Right atrium auricular region (tissue), 2 donors: ENCODE results near the gene CEBPA. TPM values are rescaled to one million over a fixed set of nuclear protein-coding genes. Genes with fewer than 3 reads are reported as not detected.

Experiments
- DNase-seq: peaks from one replicate; pipeline ENCODE4 v3.0.0-alpha.2; 2019; ENCODE audit warnings: low spot score
- H3K27ac ChIP-seq, 2 donors: fragments of 200-600 bp; sonication (generic); 1 replicate in 1 of 2; 2 replicates in 1 of 2; pipeline ENCODE4 v1.5.1; 2016 to 2019
- H3K27me3 ChIP-seq, 2 donors: fragments of 200-600 bp; sonication (generic); one replicate each; pipeline versions ENCODE4 v1.5.1 to v1.6.0; 2017 to 2019
- H3K36me3 ChIP-seq: fragments of 200-600 bp; sonication (generic); one replicate; pipeline ENCODE4 v1.5.1; 2016
- H3K4me1 ChIP-seq, 2 donors: fragments of 200-600 bp; sonication (generic); one replicate each; pipeline versions ENCODE4 v1.5.1 to v1.6.0; 2017 to 2019
- H3K4me3 ChIP-seq, 2 donors: fragments of 200-600 bp; sonication (generic); 1 replicate in 1 of 2; 2 replicates in 1 of 2; pipeline ENCODE4 v1.5.1; 2017 to 2019; ENCODE audit warnings: mild to moderate bottlenecking in 1 of 2, moderate library complexity in 1 of 2
- H3K9me3 ChIP-seq, 2 donors: fragments of 200-600 bp; sonication (generic); one replicate each; pipeline ENCODE4 v1.5.1; 2019
- CTCF ChIP-seq, 2 donors: fragments of 200-600 bp; sonication (generic); IDR thresholded peaks; one replicate each; pipeline ENCODE4 v1.5.1; 2019; ENCODE audit warnings: antibody characterized with exemption in 2 of 2
- total RNA-seq, 2 donors: library from RNA; depleted of rRNA; stranded (reverse); fragments of >200 nt; gene quantifications; one replicate each; pipeline ENCODE4 v1.1.0, GENCODE V29; 2016

CEBPA gene
- total RNA-seq, result 10 to 100 TPM in 1 of 2 donors, 1 to 10 TPM in 1; 1.3 to 11.0 TPM

GRCh38 chr19:33302175-33302973 is at the start of gene CEBPA:
Gene CEBPA, minus strand, starts transcription at chr19:33302534. Its CDS starts 120 bp downstream, at chr19:33302414.
- Histone ChIP-seq H3K9me3 (no peaks in the 10 kb centered on the region), H3K27ac (peak within 1 kb of the TSS; percentile 48), H3K4me1 (peaks cover 0 to 33% of the 10 kb centered on the region in 2 donors), H3K36me3 (no peaks in the 10 kb centered on the region), H3K4me3 (peak within 1 kb of the TSS; percentile 61 to 75), H3K27me3 (no peaks in the 10 kb centered on the region)
- peak; percentile 30 to 54 for TF ChIP-seq CTCF (IDR thresholded peaks at IDR 0.05)
- no peak for DNase-seq

- Histone ChIP-seq H3K4me3 (no peak overlapping the region), H3K36me3 (no peaks in the 10 kb centered on the region), H3K27me3 (no peaks in the 10 kb centered on the region), H3K4me1 (no peaks in the 10 kb centered on the region), H3K27ac (no peak overlapping the region), H3K9me3 (peaks cover 0 to 4% of the 10 kb centered on the region in 2 donors)
- DNase-seq, result peak; percentile 79
- TF ChIP-seq CTCF (IDR thresholded peaks at IDR 0.05), result no peak
Observed at GRCh38 chr19:33350538-33351309, 48.4 kb upstream of the CEBPA start.

DNA sequence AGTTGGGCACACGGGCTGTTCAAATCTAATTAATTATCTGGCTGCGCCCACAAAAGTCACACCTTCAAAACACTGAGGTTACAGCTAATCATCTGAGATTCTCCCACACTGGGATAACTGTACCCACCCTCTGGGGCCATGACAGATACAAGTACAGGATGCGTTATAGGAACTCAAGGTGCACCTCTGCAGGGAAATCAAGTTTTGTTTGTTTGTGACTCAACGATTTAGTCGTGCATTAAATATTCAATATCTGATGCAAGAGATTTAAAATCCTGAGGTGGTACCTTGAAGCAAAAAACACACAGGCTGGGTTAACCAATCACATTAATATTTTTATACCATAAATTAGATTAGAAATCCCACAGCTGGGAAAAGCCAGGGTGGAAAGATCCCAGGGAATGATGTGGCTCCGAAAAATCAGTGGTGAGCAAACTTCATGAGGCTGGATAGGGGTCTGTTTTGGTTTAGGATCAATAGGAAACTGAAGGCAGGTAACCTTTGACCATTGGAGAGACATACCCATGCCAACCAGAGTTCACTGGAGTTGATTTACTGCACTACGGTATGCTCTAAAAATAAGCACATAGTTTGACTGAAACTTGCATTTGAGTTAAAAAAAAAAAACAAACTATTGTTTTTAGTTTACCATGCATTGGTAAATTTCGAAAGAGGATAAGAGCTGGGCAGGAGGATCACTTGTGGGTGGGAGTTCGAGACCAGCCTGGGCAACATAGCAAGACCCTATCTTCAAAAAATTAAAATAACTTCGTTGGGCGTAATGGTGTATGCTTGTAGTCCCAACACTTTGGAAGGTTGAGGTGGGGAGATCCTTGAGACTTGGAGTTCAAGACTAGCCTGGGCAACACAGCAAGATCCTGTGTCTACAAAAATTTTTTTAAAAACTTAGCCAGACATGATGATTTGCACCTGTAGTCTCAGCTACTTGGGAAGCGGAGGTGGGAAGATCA is 47.3 kb upstream of the CEBPA start:
- Histone ChIP-seq H3K36me3 (no peaks in the 10 kb centered on the region), H3K4me1 (no peaks in the 10 kb centered on the region), H3K27me3 (no peaks in the 10 kb centered on the region), H3K27ac (no peak overlapping the region), H3K4me3 (no peak overlapping the region), H3K9me3 (no peaks in the 10 kb centered on the region)
- DNase-seq, result no peak
- TF ChIP-seq CTCF (IDR thresholded peaks at IDR 0.05), result no peak

- H3K9me3 ChIP-seq, result no peaks in the 10 kb centered on the region
- H3K27me3 ChIP-seq, result no peaks in the 10 kb centered on the region
- no peak for DNase-seq
- no peak overlapping the region for H3K27ac ChIP-seq
- no peak overlapping the region for H3K4me3 ChIP-seq
- TF ChIP-seq CTCF (IDR thresholded peaks at IDR 0.05), result no peak
- no peaks in the 10 kb centered on the region for H3K4me1 ChIP-seq
- no peaks in the 10 kb centered on the region for H3K36me3 ChIP-seq
Observed at GRCh38 chr19:33348301-33349010, 46.1 kb upstream of the CEBPA start.

DNA sequence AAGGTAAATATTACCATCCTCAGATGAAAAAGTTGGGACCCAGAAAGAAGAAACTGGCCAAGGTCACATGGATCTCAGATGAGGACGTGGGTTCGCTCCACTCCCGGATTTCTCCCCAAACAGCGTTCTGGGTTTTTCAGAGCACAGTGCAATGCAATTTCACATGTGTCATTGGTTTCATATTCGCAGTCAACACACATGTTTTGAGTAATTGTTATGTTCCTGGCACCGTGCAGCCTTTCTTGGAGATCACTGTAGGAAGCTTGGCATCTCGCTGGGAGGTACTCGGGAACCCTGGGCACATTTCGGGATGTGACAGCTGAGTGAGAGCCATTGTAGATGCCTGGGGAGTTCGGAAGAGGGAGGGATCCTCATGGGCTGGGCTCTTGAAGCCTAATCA is 45.0 kb upstream of the CEBPA start:
- Histone ChIP-seq H3K4me3 (no peak overlapping the region), H3K27me3 (no peaks in the 10 kb centered on the region), H3K27ac (no peak overlapping the region), H3K4me1 (no peaks in the 10 kb centered on the region), H3K36me3 (no peaks in the 10 kb centered on the region), H3K9me3 (no peaks in the 10 kb centered on the region)
- no peak for TF ChIP-seq CTCF (IDR thresholded peaks at IDR 0.05)
- no peak for DNase-seq
